GM23338 (cell line): Measurements from ENCODE around the gene PLXND1.

ENCODE experiments used
- CREB1 ChIP-seq: fragments of 250-450 bp; sonication (Bioruptor Pico); IDR thresholded peaks from 2 replicates; pipeline ENCODE4 v1.5.0; 2020; ENCODE audit warnings: low read depth, mild to moderate bottlenecking, moderate library complexity
- EZH2 ChIP-seq: fragments of 200-600 bp; sonication (generic); IDR thresholded peaks from one replicate; pipeline ENCODE4 v1.8.0; 2017; ENCODE audit warnings: antibody characterized with exemption, mild to moderate bottlenecking, low read depth; ENCODE audit not compliant: unreplicated experiment
- EZH2phosphoT487 ChIP-seq: fragments of 200-600 bp; sonication (generic); IDR thresholded peaks from one replicate; pipeline ENCODE4 v1.8.1; 2018; ENCODE audit warnings: antibody characterized with exemption; ENCODE audit not compliant: unreplicated experiment
- JUNB ChIP-seq: IDR thresholded peaks from one replicate; pipeline ENCODE4 v1.6.1; 2016; ENCODE audit warnings: antibody characterized with exemption; ENCODE audit not compliant: unreplicated experiment
- NANOG ChIP-seq: IDR thresholded peaks from 2 replicates; pipeline ENCODE4 v1.6.1; 2016; ENCODE audit warnings: antibody characterized with exemption, borderline replicate concordance
- POLR2AphosphoS5 ChIP-seq: IDR thresholded peaks from 2 replicates; pipeline ENCODE4 v1.6.1; 2016; ENCODE audit warnings: antibody characterized with exemption, low read depth
- STAT1 ChIP-seq: IDR thresholded peaks from one replicate; pipeline ENCODE4 v1.6.1; 2016; ENCODE audit warnings: antibody characterized with exemption; ENCODE audit not compliant: unreplicated experiment
- ZNF114 ChIP-seq: fragments of 250-450 bp; sonication (Bioruptor Pico); IDR thresholded peaks from 2 replicates; pipeline ENCODE4 v1.5.0; 2020; ENCODE audit warnings: mild to moderate bottlenecking, moderate library complexity
- ZNF331 ChIP-seq: fragments of 250-450 bp; sonication (Bioruptor Pico); IDR thresholded peaks from 2 replicates; pipeline ENCODE4 v1.5.0; 2020; ENCODE audit warnings: low read depth, mild to moderate bottlenecking, moderate library complexity
- TF ChIP-seq, protein P1 (sequence below), 2 experiments: fragments of 200-600 bp in 1 of 2; sonication (generic) in 1 of 2; conservative IDR thresholded peaks; 2 replicates each; pipeline versions ENCODE4 v1.5.1 to v1.6.1; 2016 to 2017; ENCODE audit warnings: antibody characterized with exemption in 2 of 2, low read depth in 2 of 2, mild to moderate bottlenecking in 2 of 2, moderate library complexity in 1 of 2
- TF ChIP-seq, protein P2 (sequence below): IDR thresholded peaks from one replicate; pipeline ENCODE4 v1.6.1; 2018; ENCODE audit warnings: antibody characterized with exemption; ENCODE audit not compliant: unreplicated experiment
- TF ChIP-seq, protein P3 (sequence below): fragments of 250-450 bp; sonication (Bioruptor Pico); IDR thresholded peaks from 2 replicates; pipeline ENCODE4 v1.5.0; 2020; ENCODE audit warnings: mild to moderate bottlenecking, moderate library complexity
- TF ChIP-seq, protein P4 (sequence below): IDR thresholded peaks from 2 replicates; pipeline ENCODE4 v1.6.1; 2016; ENCODE audit warnings: antibody characterized with exemption

DNA sequence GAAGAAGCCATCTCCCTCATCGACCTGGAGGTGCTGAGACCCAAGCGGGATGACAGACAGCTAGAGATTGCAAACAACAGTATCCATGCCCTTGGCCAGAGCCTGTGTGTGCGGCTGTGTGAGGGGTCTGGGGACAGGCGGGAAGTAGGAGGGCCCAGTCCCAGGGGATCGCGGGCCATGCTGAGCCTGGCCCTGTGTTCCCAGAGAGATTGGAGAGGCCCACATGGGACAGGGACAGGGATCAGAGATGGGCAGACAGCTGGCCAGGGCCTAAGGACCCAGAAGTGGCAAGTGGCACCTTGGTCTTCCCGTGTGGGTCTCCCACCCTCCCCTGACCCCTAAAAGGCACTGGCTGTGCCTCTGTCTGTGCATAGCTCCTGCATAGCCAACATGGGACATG is 89.0 kb downstream of the PLXND1 start:
- TF ChIP-seq, protein P1, sequence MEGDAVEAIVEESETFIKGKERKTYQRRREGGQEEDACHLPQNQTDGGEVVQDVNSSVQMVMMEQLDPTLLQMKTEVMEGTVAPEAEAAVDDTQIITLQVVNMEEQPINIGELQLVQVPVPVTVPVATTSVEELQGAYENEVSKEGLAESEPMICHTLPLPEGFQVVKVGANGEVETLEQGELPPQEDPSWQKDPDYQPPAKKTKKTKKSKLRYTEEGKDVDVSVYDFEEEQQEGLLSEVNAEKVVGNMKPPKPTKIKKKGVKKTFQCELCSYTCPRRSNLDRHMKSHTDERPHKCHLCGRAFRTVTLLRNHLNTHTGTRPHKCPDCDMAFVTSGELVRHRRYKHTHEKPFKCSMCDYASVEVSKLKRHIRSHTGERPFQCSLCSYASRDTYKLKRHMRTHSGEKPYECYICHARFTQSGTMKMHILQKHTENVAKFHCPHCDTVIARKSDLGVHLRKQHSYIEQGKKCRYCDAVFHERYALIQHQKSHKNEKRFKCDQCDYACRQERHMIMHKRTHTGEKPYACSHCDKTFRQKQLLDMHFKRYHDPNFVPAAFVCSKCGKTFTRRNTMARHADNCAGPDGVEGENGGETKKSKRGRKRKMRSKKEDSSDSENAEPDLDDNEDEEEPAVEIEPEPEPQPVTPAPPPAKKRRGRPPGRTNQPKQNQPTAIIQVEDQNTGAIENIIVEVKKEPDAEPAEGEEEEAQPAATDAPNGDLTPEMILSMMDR (conservative IDR thresholded peaks at IDR 0.05; ENCODE audit: low read depth in 2 of 2), result no peak
- TF ChIP-seq ZNF114 (no peak), CREB1 (CRISPR knock-in tag) (no peak), POLR2AphosphoS5 (no peak), EZH2 (no peak), ZNF331 (no peak), NANOG (no peak), JUNB (no peak), EZH2phosphoT487 (no peak), STAT1 (no peak)
- TF ChIP-seq, protein P2, sequence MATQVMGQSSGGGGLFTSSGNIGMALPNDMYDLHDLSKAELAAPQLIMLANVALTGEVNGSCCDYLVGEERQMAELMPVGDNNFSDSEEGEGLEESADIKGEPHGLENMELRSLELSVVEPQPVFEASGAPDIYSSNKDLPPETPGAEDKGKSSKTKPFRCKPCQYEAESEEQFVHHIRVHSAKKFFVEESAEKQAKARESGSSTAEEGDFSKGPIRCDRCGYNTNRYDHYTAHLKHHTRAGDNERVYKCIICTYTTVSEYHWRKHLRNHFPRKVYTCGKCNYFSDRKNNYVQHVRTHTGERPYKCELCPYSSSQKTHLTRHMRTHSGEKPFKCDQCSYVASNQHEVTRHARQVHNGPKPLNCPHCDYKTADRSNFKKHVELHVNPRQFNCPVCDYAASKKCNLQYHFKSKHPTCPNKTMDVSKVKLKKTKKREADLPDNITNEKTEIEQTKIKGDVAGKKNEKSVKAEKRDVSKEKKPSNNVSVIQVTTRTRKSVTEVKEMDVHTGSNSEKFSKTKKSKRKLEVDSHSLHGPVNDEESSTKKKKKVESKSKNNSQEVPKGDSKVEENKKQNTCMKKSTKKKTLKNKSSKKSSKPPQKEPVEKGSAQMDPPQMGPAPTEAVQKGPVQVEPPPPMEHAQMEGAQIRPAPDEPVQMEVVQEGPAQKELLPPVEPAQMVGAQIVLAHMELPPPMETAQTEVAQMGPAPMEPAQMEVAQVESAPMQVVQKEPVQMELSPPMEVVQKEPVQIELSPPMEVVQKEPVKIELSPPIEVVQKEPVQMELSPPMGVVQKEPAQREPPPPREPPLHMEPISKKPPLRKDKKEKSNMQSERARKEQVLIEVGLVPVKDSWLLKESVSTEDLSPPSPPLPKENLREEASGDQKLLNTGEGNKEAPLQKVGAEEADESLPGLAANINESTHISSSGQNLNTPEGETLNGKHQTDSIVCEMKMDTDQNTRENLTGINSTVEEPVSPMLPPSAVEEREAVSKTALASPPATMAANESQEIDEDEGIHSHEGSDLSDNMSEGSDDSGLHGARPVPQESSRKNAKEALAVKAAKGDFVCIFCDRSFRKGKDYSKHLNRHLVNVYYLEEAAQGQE, result no peak
- TF ChIP-seq, protein P3, sequence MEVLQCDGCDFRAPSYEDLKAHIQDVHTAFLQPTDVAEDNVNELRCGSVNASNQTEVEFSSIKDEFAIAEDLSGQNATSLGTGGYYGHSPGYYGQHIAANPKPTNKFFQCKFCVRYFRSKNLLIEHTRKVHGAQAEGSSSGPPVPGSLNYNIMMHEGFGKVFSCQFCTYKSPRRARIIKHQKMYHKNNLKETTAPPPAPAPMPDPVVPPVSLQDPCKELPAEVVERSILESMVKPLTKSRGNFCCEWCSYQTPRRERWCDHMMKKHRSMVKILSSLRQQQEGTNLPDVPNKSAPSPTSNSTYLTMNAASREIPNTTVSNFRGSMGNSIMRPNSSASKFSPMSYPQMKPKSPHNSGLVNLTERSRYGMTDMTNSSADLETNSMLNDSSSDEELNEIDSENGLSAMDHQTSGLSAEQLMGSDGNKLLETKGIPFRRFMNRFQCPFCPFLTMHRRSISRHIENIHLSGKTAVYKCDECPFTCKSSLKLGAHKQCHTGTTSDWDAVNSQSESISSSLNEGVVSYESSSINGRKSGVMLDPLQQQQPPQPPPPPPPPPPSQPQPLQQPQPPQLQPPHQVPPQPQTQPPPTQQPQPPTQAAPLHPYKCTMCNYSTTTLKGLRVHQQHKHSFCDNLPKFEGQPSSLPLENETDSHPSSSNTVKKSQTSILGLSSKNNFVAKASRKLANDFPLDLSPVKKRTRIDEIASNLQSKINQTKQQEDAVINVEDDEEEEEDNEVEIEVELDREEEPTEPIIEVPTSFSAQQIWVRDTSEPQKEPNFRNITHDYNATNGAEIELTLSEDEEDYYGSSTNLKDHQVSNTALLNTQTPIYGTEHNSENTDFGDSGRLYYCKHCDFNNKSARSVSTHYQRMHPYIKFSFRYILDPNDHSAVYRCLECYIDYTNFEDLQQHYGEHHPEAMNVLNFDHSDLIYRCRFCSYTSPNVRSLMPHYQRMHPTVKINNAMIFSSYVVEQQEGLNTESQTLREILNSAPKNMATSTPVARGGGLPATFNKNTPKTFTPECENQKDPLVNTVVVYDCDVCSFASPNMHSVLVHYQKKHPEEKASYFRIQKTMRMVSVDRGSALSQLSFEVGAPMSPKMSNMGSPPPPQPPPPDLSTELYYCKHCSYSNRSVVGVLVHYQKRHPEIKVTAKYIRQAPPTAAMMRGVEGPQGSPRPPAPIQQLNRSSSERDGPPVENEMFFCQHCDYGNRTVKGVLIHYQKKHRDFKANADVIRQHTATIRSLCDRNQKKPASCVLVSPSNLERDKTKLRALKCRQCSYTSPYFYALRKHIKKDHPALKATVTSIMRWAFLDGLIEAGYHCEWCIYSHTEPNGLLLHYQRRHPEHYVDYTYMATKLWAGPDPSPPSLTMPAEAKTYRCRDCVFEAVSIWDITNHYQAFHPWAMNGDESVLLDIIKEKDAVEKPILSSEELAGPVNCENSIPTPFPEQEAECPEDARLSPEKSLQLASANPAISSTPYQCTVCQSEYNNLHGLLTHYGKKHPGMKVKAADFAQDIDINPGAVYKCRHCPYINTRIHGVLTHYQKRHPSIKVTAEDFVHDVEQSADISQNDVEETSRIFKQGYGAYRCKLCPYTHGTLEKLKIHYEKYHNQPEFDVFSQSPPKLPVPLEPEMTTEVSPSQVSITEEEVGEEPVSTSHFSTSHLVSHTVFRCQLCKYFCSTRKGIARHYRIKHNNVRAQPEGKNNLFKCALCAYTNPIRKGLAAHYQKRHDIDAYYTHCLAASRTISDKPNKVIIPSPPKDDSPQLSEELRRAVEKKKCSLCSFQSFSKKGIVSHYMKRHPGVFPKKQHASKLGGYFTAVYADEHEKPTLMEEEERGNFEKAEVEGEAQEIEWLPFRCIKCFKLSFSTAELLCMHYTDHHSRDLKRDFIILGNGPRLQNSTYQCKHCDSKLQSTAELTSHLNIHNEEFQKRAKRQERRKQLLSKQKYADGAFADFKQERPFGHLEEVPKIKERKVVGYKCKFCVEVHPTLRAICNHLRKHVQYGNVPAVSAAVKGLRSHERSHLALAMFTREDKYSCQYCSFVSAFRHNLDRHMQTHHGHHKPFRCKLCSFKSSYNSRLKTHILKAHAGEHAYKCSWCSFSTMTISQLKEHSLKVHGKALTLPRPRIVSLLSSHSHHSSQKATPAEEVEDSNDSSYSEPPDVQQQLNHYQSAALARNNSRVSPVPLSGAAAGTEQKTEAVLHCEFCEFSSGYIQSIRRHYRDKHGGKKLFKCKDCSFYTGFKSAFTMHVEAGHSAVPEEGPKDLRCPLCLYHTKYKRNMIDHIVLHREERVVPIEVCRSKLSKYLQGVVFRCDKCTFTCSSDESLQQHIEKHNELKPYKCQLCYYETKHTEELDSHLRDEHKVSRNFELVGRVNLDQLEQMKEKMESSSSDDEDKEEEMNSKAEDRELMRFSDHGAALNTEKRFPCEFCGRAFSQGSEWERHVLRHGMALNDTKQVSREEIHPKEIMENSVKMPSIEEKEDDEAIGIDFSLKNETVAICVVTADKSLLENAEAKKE (CRISPR knock-in tag), result no peak
- TF ChIP-seq, protein P4, sequence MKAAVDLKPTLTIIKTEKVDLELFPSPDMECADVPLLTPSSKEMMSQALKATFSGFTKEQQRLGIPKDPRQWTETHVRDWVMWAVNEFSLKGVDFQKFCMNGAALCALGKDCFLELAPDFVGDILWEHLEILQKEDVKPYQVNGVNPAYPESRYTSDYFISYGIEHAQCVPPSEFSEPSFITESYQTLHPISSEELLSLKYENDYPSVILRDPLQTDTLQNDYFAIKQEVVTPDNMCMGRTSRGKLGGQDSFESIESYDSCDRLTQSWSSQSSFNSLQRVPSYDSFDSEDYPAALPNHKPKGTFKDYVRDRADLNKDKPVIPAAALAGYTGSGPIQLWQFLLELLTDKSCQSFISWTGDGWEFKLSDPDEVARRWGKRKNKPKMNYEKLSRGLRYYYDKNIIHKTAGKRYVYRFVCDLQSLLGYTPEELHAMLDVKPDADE, result no peak
